ENCODE measurements around the gene CCL2.
"Not testable (repeated sequence)": the region's sequence is repeated elsewhere in the genome, so short reads cannot be mapped to it uniquely, and the experiment has no call there.

The CCL2 gene

DNA sequence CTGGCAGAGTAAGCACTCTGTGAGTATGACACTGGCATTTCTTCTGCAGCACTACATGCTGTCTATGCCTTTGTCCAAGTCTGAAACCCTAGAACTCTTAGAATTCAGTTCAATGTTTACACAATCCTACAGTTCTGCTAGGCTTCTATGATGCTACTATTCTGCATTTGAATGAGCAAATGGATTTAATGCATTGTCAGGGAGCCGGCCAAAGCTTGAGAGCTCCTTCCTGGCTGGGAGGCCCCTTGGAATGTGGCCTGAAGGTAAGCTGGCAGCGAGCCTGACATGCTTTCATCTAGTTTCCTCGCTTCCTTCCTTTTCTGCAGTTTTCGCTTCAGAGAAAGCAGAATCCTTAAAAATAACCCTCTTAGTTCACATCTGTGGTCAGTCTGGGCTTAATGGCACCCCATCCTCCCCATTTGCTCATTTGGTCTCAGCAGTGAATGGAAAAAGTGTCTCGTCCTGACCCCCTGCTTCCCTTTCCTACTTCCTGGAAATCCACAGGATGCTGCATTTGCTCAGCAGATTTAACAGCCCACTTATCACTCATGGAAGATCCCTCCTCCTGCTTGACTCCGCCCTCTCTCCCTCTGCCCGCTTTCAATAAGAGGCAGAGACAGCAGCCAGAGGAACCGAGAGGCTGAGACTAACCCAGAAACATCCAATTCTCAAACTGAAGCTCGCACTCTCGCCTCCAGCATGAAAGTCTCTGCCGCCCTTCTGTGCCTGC is at the start of gene CCL2:
Gene CCL2 (plus strand): TSS at position 635 of the 730 bp plus-strand sequence. CDS start 65 bp downstream, at position 700.
- DNase-seq (ENCODE audit: low read depth in 2 of 2, low spot score in 1 of 2): no peak

GRCh38 chr17:34205401-34205800 is 49.7 kb upstream of the CCL2 start:
- DNase-seq (ENCODE audit: low read depth in 2 of 2, low spot score in 1 of 2): no peak

- DNase-seq (ENCODE audit: low read depth in 2 of 2, low spot score in 1 of 2): no peak
Measured at GRCh38 chr17:34206569-34206968, 48.5 kb upstream of the CCL2 start.

GRCh38 chr17:34207572-34207971 is 47.5 kb upstream of the CCL2 start:
- DNase-seq (ENCODE audit: low read depth in 2 of 2, low spot score in 1 of 2): no peak

DNA sequence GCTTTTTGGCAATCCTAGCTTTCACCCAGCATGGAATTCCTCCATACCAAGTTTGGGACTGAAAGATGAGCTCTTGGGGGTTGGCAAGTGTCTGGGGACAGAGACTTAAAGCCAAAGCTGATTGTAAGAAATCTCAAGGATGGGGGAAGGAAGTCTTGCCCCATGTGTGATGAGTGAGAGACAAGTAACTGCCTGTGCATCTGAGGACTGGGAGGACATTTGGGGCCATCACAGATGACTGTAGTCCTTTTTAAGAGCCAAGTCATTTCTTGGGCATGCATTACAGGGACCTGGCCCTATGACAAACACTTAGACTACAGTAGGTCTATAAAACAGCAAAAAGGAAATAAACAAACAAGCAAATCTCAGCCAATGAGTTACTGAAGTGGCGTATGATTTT is 36.3 kb upstream of the CCL2 start:
- DNase-seq (ENCODE audit: low read depth in 2 of 2, low spot score in 1 of 2): no peak

DNA sequence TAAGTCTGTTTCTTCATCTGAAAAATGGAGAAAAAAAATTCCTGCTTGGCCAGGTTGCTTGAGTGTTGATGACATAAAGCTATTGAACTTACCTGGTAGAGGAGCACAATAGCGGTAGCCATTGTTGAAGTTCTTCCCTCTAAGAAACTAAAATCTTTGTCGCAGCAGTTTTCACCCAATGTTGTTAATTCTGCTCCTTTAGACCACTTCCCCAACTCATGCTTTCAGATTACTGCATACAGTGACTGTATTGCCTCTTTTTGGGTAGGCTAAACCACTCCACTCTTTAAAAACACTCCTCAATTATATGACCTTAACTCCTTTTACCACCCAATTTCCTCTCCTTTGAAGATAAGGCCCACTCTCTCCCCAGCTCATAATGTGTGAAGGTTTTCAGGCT is 35.7 kb upstream of the CCL2 start:
- no peak for DNase-seq (ENCODE audit: low read depth in 2 of 2, low spot score in 1 of 2)

DNA sequence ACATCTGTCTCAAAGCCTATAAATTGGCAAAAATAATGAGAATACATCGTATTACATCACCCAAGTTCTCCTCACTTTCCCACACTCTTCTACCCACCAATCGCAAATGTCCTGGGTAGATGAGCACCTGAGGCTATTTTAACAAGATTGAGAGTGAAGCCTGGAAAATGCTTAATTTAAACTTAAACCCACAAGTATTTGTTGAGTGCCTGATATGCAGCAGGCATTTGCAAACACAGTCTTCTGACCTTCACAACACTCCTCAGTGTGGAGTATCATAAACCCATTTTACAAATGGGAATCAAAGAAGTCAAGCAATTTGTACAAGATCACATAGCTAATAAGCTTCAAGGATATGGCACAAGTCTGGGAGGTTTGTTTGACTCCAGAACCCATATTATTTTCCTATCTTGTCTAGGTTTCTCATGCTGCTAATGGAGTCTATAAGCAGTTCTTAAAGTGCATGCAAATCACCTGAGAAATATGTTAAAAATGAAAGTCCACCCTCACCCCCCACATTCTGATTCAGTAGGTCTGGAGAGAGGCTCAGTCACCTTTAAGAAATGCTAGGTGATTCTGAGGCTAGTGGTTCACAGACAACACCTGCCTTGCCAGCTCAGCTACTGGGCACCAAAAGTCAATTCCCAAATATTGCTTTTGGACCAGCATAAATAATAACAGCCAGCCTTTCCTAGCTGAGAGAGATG is 34.9 kb upstream of the CCL2 start:
- DNase-seq (ENCODE audit: low read depth in 2 of 2, low spot score in 1 of 2): no peak

DNA sequence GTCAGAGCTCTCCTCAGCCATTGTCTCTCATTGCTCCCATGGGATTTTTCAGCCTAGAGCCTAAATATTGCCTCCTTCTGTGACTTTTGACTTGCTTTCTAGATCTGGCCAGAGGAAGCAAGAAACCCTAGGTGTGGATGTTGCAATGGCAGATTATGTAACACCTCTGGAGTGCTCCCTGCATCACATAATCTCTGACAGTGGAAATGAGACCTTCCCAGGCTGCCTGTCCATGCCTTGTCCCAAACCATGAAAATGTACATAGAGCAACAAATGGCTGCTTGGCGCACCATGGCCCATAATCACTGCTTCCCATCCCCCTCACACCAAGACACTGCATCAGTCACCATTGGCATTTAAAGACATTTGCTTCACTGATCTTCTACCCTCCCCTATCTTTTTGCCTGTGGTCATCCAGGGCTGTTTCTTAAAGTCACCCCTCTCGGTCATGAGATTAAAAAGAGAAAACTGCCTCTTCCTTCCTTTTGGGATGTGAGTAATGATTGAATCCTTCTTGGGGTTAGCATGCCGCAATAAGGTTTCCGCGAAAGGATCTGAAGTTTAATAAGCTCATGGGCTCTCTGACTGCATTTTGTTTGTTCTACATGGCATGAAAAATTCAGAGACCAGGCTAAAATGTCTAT is 34.2 kb upstream of the CCL2 start:
- no peak for DNase-seq (ENCODE audit: low read depth in 2 of 2, low spot score in 1 of 2)

DNA sequence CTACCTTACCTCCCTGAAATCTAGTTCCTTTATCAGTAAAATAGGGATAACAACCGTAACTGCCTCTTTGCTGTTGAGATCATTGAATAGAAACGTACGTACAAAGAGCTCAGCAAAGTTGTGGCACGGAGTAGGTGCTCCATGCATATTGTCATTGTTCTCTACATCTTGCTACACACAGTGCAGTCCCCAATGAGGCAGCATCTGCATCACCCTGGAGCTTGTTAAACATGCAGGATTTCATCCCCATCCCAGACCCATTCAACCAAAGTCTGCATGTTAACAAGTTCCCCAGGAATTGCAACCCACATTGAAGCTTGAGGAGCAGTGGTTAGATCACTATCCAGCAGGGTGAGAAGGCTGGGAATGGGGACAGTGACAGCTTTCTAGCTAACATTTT is 33.7 kb upstream of the CCL2 start:
- no peak for DNase-seq (ENCODE audit: low read depth in 2 of 2, low spot score in 1 of 2)

GRCh38 chr17:34222722-34223497 is 32.2 kb upstream of the CCL2 start:
- DNase-seq (ENCODE audit: low read depth in 2 of 2, low spot score in 1 of 2): no peak

- DNase-seq (ENCODE audit: low read depth in 2 of 2, low spot score in 1 of 2): no peak
Measured at GRCh38 chr17:34225046-34225445, 30.0 kb upstream of the CCL2 start.

- no peak for DNase-seq (ENCODE audit: low read depth in 2 of 2, low spot score in 1 of 2)
Measured at GRCh38 chr17:34226011-34226743, 28.9 kb upstream of the CCL2 start.

- DNase-seq (ENCODE audit: low read depth in 2 of 2, low spot score in 1 of 2): no peak
Measured at GRCh38 chr17:34226744-34227034, 28.4 kb upstream of the CCL2 start.

DNA sequence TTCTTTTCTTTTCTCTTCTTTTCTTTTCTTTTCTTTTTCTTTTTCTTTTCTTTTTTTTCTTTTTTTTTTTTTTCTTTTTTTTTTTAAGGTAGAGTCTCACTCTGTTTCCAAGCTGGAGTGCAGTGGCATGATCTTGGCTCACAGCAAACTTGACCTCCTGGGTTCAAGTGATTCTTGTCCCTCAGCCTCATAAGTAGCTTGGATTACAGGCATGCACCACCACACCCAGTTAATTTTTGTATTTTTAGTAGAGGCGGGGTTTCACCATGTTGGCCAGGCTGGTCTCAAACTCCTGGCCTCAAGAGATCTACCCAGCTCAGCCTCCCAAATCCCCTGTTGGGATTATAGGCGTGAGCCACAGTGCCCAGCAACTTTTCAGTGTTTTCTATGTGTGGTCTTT is 27.8 kb upstream of the CCL2 start:
- not testable (repeated sequence) for DNase-seq (ENCODE audit: low read depth in 2 of 2, low spot score in 1 of 2)

GRCh38 chr17:34227707-34228106 is 27.4 kb upstream of the CCL2 start:
- DNase-seq (ENCODE audit: low read depth in 2 of 2, low spot score in 1 of 2): no peak

DNA sequence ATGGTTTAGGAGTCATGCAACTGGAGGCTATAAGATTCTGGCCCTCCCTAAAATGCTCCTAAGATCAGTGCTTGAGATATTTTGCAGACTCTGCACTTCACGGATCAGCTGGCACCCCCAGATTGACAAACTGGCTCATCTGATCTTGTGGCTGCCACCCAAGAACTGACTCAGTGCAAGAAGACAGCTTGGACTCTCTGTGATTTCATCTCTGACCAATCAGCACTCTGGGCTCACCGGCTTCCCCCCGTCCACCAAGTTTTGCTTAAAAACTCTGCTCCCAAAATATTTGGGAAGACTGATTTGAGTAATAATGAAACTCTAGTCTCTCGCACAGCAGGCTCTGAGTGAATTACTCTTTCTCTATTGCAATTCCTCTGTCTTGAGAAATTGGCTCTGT is 26.3 kb upstream of the CCL2 start:
- no peak for DNase-seq (ENCODE audit: low read depth in 2 of 2, low spot score in 1 of 2)

DNA sequence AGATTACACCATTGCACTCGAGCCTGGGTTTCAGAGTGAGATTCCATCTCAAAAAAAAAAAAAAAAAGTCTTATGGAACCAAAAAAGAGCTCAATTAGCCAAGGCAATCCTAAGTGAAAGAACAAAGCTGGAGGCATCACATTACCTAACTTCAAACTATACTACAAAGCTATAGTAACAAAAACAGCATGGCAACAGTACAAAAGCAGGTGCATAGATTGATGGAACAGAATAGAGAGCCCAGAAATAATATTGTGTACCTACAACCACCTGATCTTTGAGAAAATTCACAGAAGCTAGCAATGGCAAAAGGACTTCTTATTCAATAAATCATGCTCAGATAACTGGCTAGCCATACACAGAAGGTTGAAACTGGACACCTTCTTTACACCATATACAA is 24.7 kb upstream of the CCL2 start:
- DNase-seq (ENCODE audit: low read depth in 2 of 2, low spot score in 1 of 2): no peak

DNA sequence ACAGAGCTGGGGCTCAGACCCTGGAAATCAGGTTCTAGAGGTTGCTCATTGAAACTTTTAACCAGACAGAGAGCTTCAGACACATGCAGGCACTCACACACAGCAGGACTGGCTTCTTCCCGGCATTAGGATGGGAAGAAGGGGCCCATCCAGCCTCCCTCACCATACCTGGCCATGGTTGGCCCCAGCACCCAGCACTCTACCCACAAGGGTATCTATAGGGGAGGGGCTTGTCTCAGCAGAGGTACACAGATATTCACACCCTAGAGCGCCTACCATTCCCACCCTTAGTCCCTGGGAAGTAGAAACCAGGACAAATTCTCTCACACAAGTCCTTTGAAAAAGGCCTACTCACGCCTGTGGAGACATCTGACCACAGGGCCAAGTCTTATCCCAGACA is 20.5 kb upstream of the CCL2 start:
- no peak for DNase-seq (ENCODE audit: low read depth in 2 of 2, low spot score in 1 of 2)

DNA sequence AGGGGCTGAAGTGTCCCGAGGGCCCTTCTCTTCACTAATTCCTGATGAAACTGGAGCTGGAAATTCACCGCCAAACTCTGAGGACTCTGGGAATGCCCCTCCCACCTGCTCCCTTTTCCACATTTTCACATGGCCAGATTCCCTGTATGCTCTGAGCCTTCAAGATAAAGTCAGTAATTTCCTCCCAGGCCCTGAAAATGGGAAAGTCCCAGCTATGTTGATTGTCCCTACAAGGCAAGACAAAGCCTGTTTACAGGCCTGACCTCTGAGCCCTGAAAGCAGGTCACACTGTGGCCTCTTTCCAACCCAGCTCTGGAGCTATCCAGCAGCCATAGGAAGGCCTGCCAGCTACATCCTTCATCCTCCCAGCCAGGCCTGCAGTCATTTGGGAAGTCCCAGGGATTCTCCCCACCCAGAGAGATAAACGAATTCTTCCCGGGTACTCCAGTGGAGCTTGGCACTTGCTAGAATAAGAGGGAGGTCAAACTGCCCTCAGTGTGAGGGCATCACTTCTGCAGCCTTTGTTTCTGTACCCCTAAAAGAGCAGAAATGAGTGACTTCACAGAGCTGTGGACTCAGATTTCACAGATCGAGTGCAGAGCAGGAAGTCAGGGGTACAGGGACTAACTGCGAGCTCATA is 19.6 kb upstream of the CCL2 start:
- no peak for DNase-seq (ENCODE audit: low read depth in 2 of 2, low spot score in 1 of 2)

GRCh38 chr17:34236281-34236892 is 18.7 kb upstream of the CCL2 start:
- no peak for DNase-seq (ENCODE audit: low read depth in 2 of 2, low spot score in 1 of 2)
